CD4-positive, alpha-beta T cell (primary cell): ENCODE results near the gene NUMBL. TPM values are rescaled to one million over a fixed set of nuclear protein-coding genes. Genes with fewer than 3 reads are reported as not detected.

Source experiments
- ATAC-seq: fragments of 200-7000 bp; cut with Tn5 transposase; one replicate; pipeline ENCODE4 v1.10.0; 2022; ENCODE audit warnings: mild to moderate bottlenecking; ENCODE audit not compliant: poor library complexity
- CTCF ChIA-PET: fragments of 350-600 bp; sonication (Branson Sonifier 250); formaldehyde crosslinking; loops from one replicate; lab custom pipeline; 2021; ENCODE audit warnings: antibody characterized with exemption, inconsistent platforms; lab: Charles Lee
- POLR2A ChIA-PET: fragments of 350-600 bp; sonication (Branson Sonifier 250); formaldehyde crosslinking; loops from one replicate; lab custom pipeline; 2021; ENCODE audit warnings: antibody characterized with exemption, inconsistent platforms; lab: Charles Lee
- DNase-seq, 14 experiments: peaks; one replicate each; pipeline ENCODE4 v3.0.0-alpha.2; 2013 to 2020; ENCODE audit warnings: mixed read lengths in 2 of 14
- H3K27ac ChIP-seq, 2 donors: one replicate each; pipeline versions ENCODE4 v1.5.1 to v1.7.0; 2013; ENCODE audit warnings: low read length in 2 of 2, low read depth in 1 of 2, mild to moderate bottlenecking in 1 of 2
- H3K27me3 ChIP-seq, 2 experiments: 1 replicate in 1 of 2; 2 replicates in 1 of 2; pipeline versions ENCODE4 v1.6.1 to v1.7.0; 2013; ENCODE audit warnings: low read length in 2 of 2, control low read depth in 1 of 2, mild to moderate bottlenecking in 1 of 2, moderate library complexity in 1 of 2; ENCODE audit not compliant: insufficient read depth in 2 of 2, control insufficient read depth in 1 of 2
- H3K36me3 ChIP-seq: one replicate; pipeline ENCODE4 v1.6.1; 2013; ENCODE audit warnings: low read length, control low read depth; ENCODE audit not compliant: insufficient read depth
- H3K4me1 ChIP-seq: one replicate; pipeline ENCODE4 v1.6.1; 2013; ENCODE audit warnings: low read length, control low read depth; ENCODE audit not compliant: insufficient read depth
- H3K4me3 ChIP-seq: one replicate; pipeline ENCODE4 v1.5.1; 2013; ENCODE audit warnings: mild to moderate bottlenecking, low read length, moderate library complexity
- H3K9me3 ChIP-seq, 2 experiments: 1 replicate in 1 of 2; 2 replicates in 1 of 2; pipeline versions ENCODE4 v1.6.1 to v1.7.0; 2013; ENCODE audit warnings: low read length in 2 of 2, mild to moderate bottlenecking in 2 of 2, control low read depth in 1 of 2, moderate library complexity in 1 of 2; ENCODE audit not compliant: control insufficient read depth in 1 of 2, insufficient read depth in 1 of 2
- H3K27ac Mint-ChIP-seq: one replicate; pipeline ENCODE4 v1.8.0; 2020; ENCODE audit warnings: mixed read lengths
- H3K27me3 Mint-ChIP-seq: one replicate; pipeline ENCODE4 v1.8.0; 2021; ENCODE audit warnings: mixed read lengths
- H3K36me3 Mint-ChIP-seq: one replicate; pipeline ENCODE4 v1.8.0; 2021; ENCODE audit warnings: low read depth, mixed read lengths
- H3K4me1 Mint-ChIP-seq: one replicate; pipeline ENCODE4 v1.8.0; 2021; ENCODE audit warnings: low read depth, mixed read lengths
- H3K4me3 Mint-ChIP-seq: one replicate; pipeline ENCODE4 v1.8.0; 2020; ENCODE audit warnings: mild to moderate bottlenecking, mixed read lengths
- H3K9me3 Mint-ChIP-seq: one replicate; pipeline ENCODE4 v1.8.0; 2020; ENCODE audit warnings: mixed read lengths
- CTCF ChIP-seq: fragments of 200-600 bp; IDR thresholded peaks from one replicate; pipeline ENCODE4 v1.8.0; 2022; ENCODE audit warnings: antibody characterized with exemption, mild to moderate bottlenecking
- intact Hi-C, 2 experiments: fragments of 100-400 bp; cut with DNase I in 1 of 2; cut with micrococcal nuclease in 1 of 2; formaldehyde crosslinking; loops; one replicate each; pipeline versions ENCODE4 v1.15.1 to v1.9.0; 2023 to 2025; cut with DNase I, micrococcal nuclease
- total RNA-seq, 174 experiments: library from RNA in 2 of 174; stranded (reverse) in 2 of 174; gene quantifications; one replicate each; pipeline ENCODE4 v1.2.3 and lab custom pipeline; 2021 to 2026

NUMBL gene
- total RNA-seq, 2 experiments from 2014 or later: 5.2 to 5.4 TPM

- Mint-ChIP-seq H3K4me3 (peak overlapping the region; percentile 91), H3K4me1 (peaks cover 19% of the 10 kb centered on the region), H3K27ac (peak overlapping the region; percentile 74), H3K9me3 (no peaks in the 10 kb centered on the region), H3K36me3 (peaks cover 9% of the 10 kb centered on the region), H3K27me3 (no peaks in the 10 kb centered on the region)
- Histone ChIP-seq H3K27me3 (no peaks in the 10 kb centered on the region), H3K4me1 (peaks cover 15% of the 10 kb centered on the region), H3K36me3 (no peaks in the 10 kb centered on the region), H3K9me3 (no peaks in the 10 kb centered on the region), H3K27ac (peak overlapping the region; percentile 35 to 53), H3K4me3 (peak overlapping the region; percentile 56)
- POLR2A ChIA-PET: interaction anchor here (0.6 to 2.6 kb wide), 25 partner anchors 11 to 776 kb away, joined by 3 to 22 read pairs (median 5); partner anchors contain the start of genes ACTMAP, COQ8B, EGLN2 and ITPKC
- intact Hi-C loops: loop anchor here (1.0 to 10.0 kb wide), 12 partner anchors 28 to 645 kb away; partner anchors contain the start of genes COQ8B (in 1 of the 2), ITPKC (in 1 of the 2) and NUMBL (in 1 of the 2)
- peak; percentile 85 to 98 (median 94) for DNase-seq
- peak; percentile 90 for TF ChIP-seq CTCF
- CTCF ChIA-PET: interaction anchor here (0.6 to 3.2 kb wide), 12 partner anchors 29 to 811 kb away, joined by 3 to 24 read pairs (median 6); partner anchors contain the start of genes COQ8B, EGLN2, ITPKC and RAB4B
- peak; percentile 89 for ATAC-seq
Observed at GRCh38 chr19:40662925-40663694, 27.3 kb downstream of the NUMBL start.

- no peak overlapping the region for H3K4me3 Mint-ChIP-seq
- H3K4me1 ChIP-seq: peaks cover 15% of the 10 kb centered on the region
- ATAC-seq: no peak
- ChIA-PET CTCF (interaction anchor here (2.5 to 3.2 kb wide), 3 partner anchors 27 to 158 kb away, joined by 10 to 24 read pairs (median 24); no protein-coding TSS in a partner anchor), POLR2A (interaction anchor here (2.6 kb wide), 1 partner anchor 137 kb away, joined by 12 read pairs; the partner anchor contains the start of gene EGLN2)
- H3K27me3 Mint-ChIP-seq: no peaks in the 10 kb centered on the region
- intact Hi-C loops: loop anchor here (1.0 to 10.0 kb wide), 12 partner anchors 29 to 647 kb away; partner anchors contain the start of genes COQ8B (in 1 of the 2), ITPKC (in 1 of the 2) and NUMBL (in 1 of the 2)
- no peak for TF ChIP-seq CTCF
- H3K36me3 ChIP-seq: no peaks in the 10 kb centered on the region
- H3K27ac Mint-ChIP-seq: no peak overlapping the region
- no peaks in the 10 kb centered on the region for H3K9me3 ChIP-seq
- no peaks in the 10 kb centered on the region for H3K27me3 ChIP-seq
- no peak for DNase-seq
- H3K36me3 Mint-ChIP-seq: peaks cover 2% of the 10 kb centered on the region
- no peak overlapping the region for H3K4me3 ChIP-seq
- peaks cover 19% of the 10 kb centered on the region for H3K4me1 Mint-ChIP-seq
- no peak overlapping the region for H3K27ac ChIP-seq
- no peaks in the 10 kb centered on the region for H3K9me3 Mint-ChIP-seq
Observed at GRCh38 chr19:40661616-40662015, 28.8 kb downstream of the NUMBL start.

GRCh38 chr19:40659566-40659965 lies 30.9 kb downstream of the NUMBL start:
- ChIA-PET POLR2A (no interaction called here), CTCF (no interaction called here)
- ATAC-seq (no peak), DNase-seq (no peak)
- no peaks in the 10 kb centered on the region for H3K9me3 ChIP-seq
- H3K27me3 ChIP-seq: no peaks in the 10 kb centered on the region
- no peaks in the 10 kb centered on the region for H3K36me3 ChIP-seq
- H3K4me1 ChIP-seq: peaks cover 15% of the 10 kb centered on the region
- no peak for TF ChIP-seq CTCF
- Mint-ChIP-seq H3K27me3 (no peaks in the 10 kb centered on the region), H3K36me3 (no peaks in the 10 kb centered on the region), H3K4me1 (peaks cover 19% of the 10 kb centered on the region), H3K27ac (no peak overlapping the region), H3K9me3 (no peaks in the 10 kb centered on the region), H3K4me3 (no peak overlapping the region)
- H3K4me3 ChIP-seq: no peak overlapping the region
- intact Hi-C loops: no loop called here
- H3K27ac ChIP-seq: no peak overlapping the region
